Sigmoid colon (tissue), 7 donors: ENCODE measurements around the gene MYO1C. TPM values are rescaled to one million over a fixed set of nuclear protein-coding genes. Genes with fewer than 3 reads are reported as not detected.
A peak's percentile ranks its signal among the peaks of the same experiment; 100 is the strongest.
"Not testable (repeated sequence)": the region's sequence is repeated elsewhere in the genome, so short reads cannot be mapped to it uniquely, and the experiment has no call there.

Experiments used
- DNase-seq: peaks from one replicate; pipeline ENCODE4 v3.0.0-alpha.2; 2019
- H3K27ac ChIP-seq, 4 donors: fragments of 200-600 bp; sonication (generic); one replicate each; pipeline ENCODE4 v1.5.1; 2016 to 2019; ENCODE audit warnings: mild to moderate bottlenecking in 1 of 4
- H3K27me3 ChIP-seq, 3 donors: fragments of 200-600 bp; sonication (generic); one replicate each; pipeline ENCODE4 v1.5.1; 2019; ENCODE audit warnings: mild to moderate bottlenecking in 1 of 3
- H3K36me3 ChIP-seq, 4 donors: fragments of 200-600 bp; sonication (generic); one replicate each; pipeline ENCODE4 v1.5.1; 2016 to 2019
- H3K4me1 ChIP-seq, 4 donors: fragments of 200-600 bp; sonication (generic); one replicate each; pipeline ENCODE4 v1.5.1; 2017 to 2019
- H3K4me3 ChIP-seq, 4 donors: fragments of 200-600 bp; sonication (generic); one replicate each; pipeline ENCODE4 v1.5.1; 2017 to 2019; ENCODE audit warnings: mild to moderate bottlenecking in 2 of 4, moderate library complexity in 1 of 4
- H3K9me3 ChIP-seq, 4 donors: fragments of 200-600 bp in 3 of 4; sonication (generic) in 3 of 4; one replicate each; pipeline versions ENCODE4 v1.5.1 to v1.6.1; 2013 to 2019
- CTCF ChIP-seq, 4 experiments: fragments of 450-650 bp in 3 of 4; fragments of 200-600 bp in 1 of 4; IDR thresholded peaks; one replicate each; pipeline ENCODE4 v1.5.1; 2016 to 2019; ENCODE audit warnings: antibody characterized with exemption in 4 of 4, mild to moderate bottlenecking in 3 of 4, moderate library complexity in 2 of 4
- EP300 ChIP-seq, 4 donors: sonication (generic); formaldehyde crosslinking; IDR thresholded peaks; one replicate each; pipeline ENCODE4 v1.6.1; 2017; ENCODE audit warnings: antibody characterized with exemption in 4 of 4
- POLR2A ChIP-seq, 2 donors: fragments of 450-650 bp; IDR thresholded peaks; one replicate each; pipeline ENCODE4 v1.6.1; 2016; ENCODE audit warnings: antibody characterized with exemption in 2 of 2, mild to moderate bottlenecking in 2 of 2, moderate library complexity in 2 of 2
- POLR2AphosphoS5 ChIP-seq, 4 donors: sonication (generic); formaldehyde crosslinking; IDR thresholded peaks; one replicate each; pipeline ENCODE4 v1.6.1; 2017; ENCODE audit warnings: antibody characterized with exemption in 4 of 4
- WGBS, 2 donors: extraction: QIAGEN DNeasy Blood & Tissue Kit; methylation state at CpG; one replicate each; pipeline ENCODE4 v1.1.7; 2013; 5-methylcytosine and 5-hydroxymethylcytosine counted together
- intact Hi-C: fragments of 100-400 bp; cut with DNase I; formaldehyde crosslinking; loops from one replicate; pipeline ENCODE4 v1.15.1; 2023
- polyA plus RNA-seq, 3 donors: library from polyadenylated mRNA; stranded (reverse); fragments of 200-250 nt; gene quantifications; one replicate each; pipeline ENCODE4 v1.2.3, GENCODE V29; 2013
- total RNA-seq, 4 donors: library from RNA; depleted of rRNA; stranded (reverse); fragments of >200 nt; gene quantifications; one replicate each; pipeline ENCODE4 v1.1.0, GENCODE V29; 2016
- donor health status: healthy with polysubstance abuse.
- donor health status: Bipolar disorder and iron deficiency.
- donor health status: healthy.

Gene MYO1C
- total and polyA plus RNA-seq, 7 donors = 72.7 to 179 (median 116) TPM

- Histone ChIP-seq H3K27me3 (no peaks in the 10 kb centered on the region), H3K36me3 (peaks cover 0 to 25% (median 2%) of the 10 kb centered on the region in 4 donors), H3K4me1 (peaks cover 0 to 27% (median 18%) of the 10 kb centered on the region in 4 donors), H3K27ac (peak overlapping the region; percentile 58 to 72 (median 67)), H3K9me3 (no peaks in the 10 kb centered on the region), H3K4me3 (no peak overlapping the region)
- TF ChIP-seq CTCF (IDR thresholded peaks at IDR 0.05) (no peak), POLR2A (IDR thresholded peaks at IDR 0.05) (no peak), POLR2AphosphoS5 (IDR thresholded peaks at IDR 0.05) (peak in 2 of 4 donors; percentile 23 to 31), EP300 (IDR thresholded peaks at IDR 0.05) (no peak)
- intact Hi-C loops = no loop called here
- WGBS, 2 donors = 13 to 48% methylated on average over 6 of the region's 6 CpGs
- DNase-seq = peak; percentile 83
Measured at GRCh38 chr17:1460233-1460632, 32.3 kb downstream of the MYO1C start.

- intact Hi-C loops = loop anchor here (1.0 to 2.0 kb wide), 3 partner anchors 33 to 91 kb away; partner anchors contain the start of gene INPP5K
- H3K4me1 ChIP-seq = peaks cover 0 to 62% (median 55%) of the 10 kb centered on the region in 4 donors
- WGBS, 2 donors = 0 to 1% methylated on average over 93 of the region's 93 CpGs
- H3K27ac ChIP-seq = peak within 1 kb of the TSS; percentile 96 to 100 (median 98)
- TF ChIP-seq POLR2A (IDR thresholded peaks at IDR 0.05) (peak; percentile 53 to 81), CTCF (IDR thresholded peaks at IDR 0.05) (no peak), EP300 (IDR thresholded peaks at IDR 0.05) (peak in 1 of 4 donors; percentile 38), POLR2AphosphoS5 (IDR thresholded peaks at IDR 0.05) (peak; percentile 89 to 98 (median 96))
- H3K4me3 ChIP-seq = peak within 1 kb of the TSS; percentile 64 to 98 (median 81)
- DNase-seq = peak; percentile 98
- H3K27me3 ChIP-seq = no peaks in the 10 kb centered on the region
- H3K9me3 ChIP-seq = no peaks in the 10 kb centered on the region
- H3K36me3 ChIP-seq = peaks cover 0 to 10% (median 0%) of the 10 kb centered on the region in 4 donors
Measured at GRCh38 chr17:1455797-1456599, 36.5 kb downstream of the MYO1C start, which contains the start of gene CRK. Gene CRK, minus strand, starts transcription at chr17:1456232. Its CDS starts 115 bp downstream, at chr17:1456117.

GRCh38 chr17:1455291-1455796 is 37.1 kb downstream of the MYO1C start:
- peaks cover 0 to 58% (median 50%) of the 10 kb centered on the region in 4 donors for H3K4me1 ChIP-seq
- H3K27me3 ChIP-seq = no peaks in the 10 kb centered on the region
- 0% methylated on average over 31 of the region's 31 CpGs for WGBS, 2 donors
- peak overlapping the region; percentile 96 to 100 (median 98) for H3K27ac ChIP-seq
- no peak for TF ChIP-seq POLR2A (IDR thresholded peaks at IDR 0.05)
- TF ChIP-seq CTCF (IDR thresholded peaks at IDR 0.05) = peak; percentile 37 to 76 (median 64)
- peak in 3 of 4 donors; percentile 26 to 43 (median 42) for TF ChIP-seq POLR2AphosphoS5 (IDR thresholded peaks at IDR 0.05)
- TF ChIP-seq EP300 (IDR thresholded peaks at IDR 0.05) = no peak
- peak overlapping the region; percentile 64 to 98 (median 81) for H3K4me3 ChIP-seq
- H3K36me3 ChIP-seq = peaks cover 0 to 10% (median 0%) of the 10 kb centered on the region in 4 donors
- peak; percentile 89 for DNase-seq
- no peaks in the 10 kb centered on the region for H3K9me3 ChIP-seq
- intact Hi-C loops = loop anchor here (2.0 kb wide), 1 partner anchor 91 kb away; no protein-coding TSS in a partner anchor

GRCh38 chr17:1454541-1454940 is 37.9 kb downstream of the MYO1C start:
- no peaks in the 10 kb centered on the region for H3K27me3 ChIP-seq
- intact Hi-C loops = loop anchor here (2.0 to 5.0 kb wide), 2 partner anchors 57 to 90 kb away; no protein-coding TSS in a partner anchor
- peaks cover 0 to 10% (median 0%) of the 10 kb centered on the region in 4 donors for H3K36me3 ChIP-seq
- WGBS, 2 donors = 53 to 76% methylated on average over 9 of the region's 9 CpGs
- peak overlapping the region; percentile 96 to 100 (median 98) for H3K27ac ChIP-seq
- DNase-seq = no peak
- TF ChIP-seq EP300 (IDR thresholded peaks at IDR 0.05) (no peak), POLR2A (IDR thresholded peaks at IDR 0.05) (no peak), POLR2AphosphoS5 (IDR thresholded peaks at IDR 0.05) (no peak), CTCF (IDR thresholded peaks at IDR 0.05) (no peak)
- H3K4me3 ChIP-seq = peak overlapping the region; percentile 64 to 98 (median 81)
- no peaks in the 10 kb centered on the region for H3K9me3 ChIP-seq
- H3K4me1 ChIP-seq = peaks cover 0 to 57% (median 46%) of the 10 kb centered on the region in 4 donors

- Histone ChIP-seq H3K4me3 (peak overlapping the region in 1 of 4 donors; percentile 98), H3K27ac (peak overlapping the region in 3 of 4 donors; percentile 96 to 100 (median 99)), H3K4me1 (peaks cover 0 to 65% (median 54%) of the 10 kb centered on the region in 4 donors)
- not testable (repeated sequence) for H3K27me3 ChIP-seq, H3K9me3 ChIP-seq, DNase-seq, H3K36me3 ChIP-seq
- 40 to 79% methylated on average over 11 of the region's 11 CpGs for WGBS, 2 donors
- intact Hi-C loops = loop anchor here (2.0 to 5.0 kb wide), 2 partner anchors 56 to 89 kb away; no protein-coding TSS in a partner anchor
Measured at GRCh38 chr17:1453694-1454093, 38.8 kb downstream of the MYO1C start.
